Measurements from ENCODE around the gene EPHA8. TPM values are rescaled to one million over a fixed set of nuclear protein-coding genes. Genes with fewer than 3 reads are reported as not detected.

Gene EPHA8
- total and polyA plus RNA-seq, 2 experiments from 2014 or later: not detected

- Histone ChIP-seq H3K9ac (no peak overlapping the region), H3K36me3 (ENCODE audit: low read depth) (no peaks in the 10 kb centered on the region), H3K4me3 (no peak overlapping the region), H3K27ac (no peak overlapping the region), H4K20me1 (ENCODE audit: insufficient read depth) (no peaks in the 10 kb centered on the region), H3F3A (ENCODE audit: insufficient read depth) (no peaks in the 10 kb centered on the region), H3K79me2 (ENCODE audit: insufficient read depth) (no peaks in the 10 kb centered on the region), H3K27me3 (replicated peaks; ENCODE audit: insufficient read depth) (peaks cover 17% of the 10 kb centered on the region), H3K9me2 (ENCODE audit: insufficient read depth) (no peaks in the 10 kb centered on the region), H3K9me3 (ENCODE audit: low read depth) (no peaks in the 10 kb centered on the region), H3K4me2 (ENCODE audit: unreplicated experiment) (no peak overlapping the region), H3K4me1 (ENCODE audit: insufficient read depth) (no peaks in the 10 kb centered on the region), H2AFZ (no peak overlapping the region)
- DNase-seq: no peak
- WGBS, 2 experiments (ENCODE audit: low coverage in 1 of 2, low lambda C conversion rate in 2 of 2, missing lambda C conversion rate in 2 of 2): 80 to 81% methylated on average over 23 to 24 of the region's 24 CpGs
- in situ Hi-C loops (cut with MboI): no loop called here
- TF ChIP-seq EZH2 (IDR thresholded peaks at IDR 0.05; ENCODE audit: insufficient read depth, poor library complexity, severe bottlenecking): no peak
- no peak for TF ChIP-seq EZH2phosphoT487 (IDR thresholded peaks at IDR 0.05; ENCODE audit: insufficient read depth, low read depth)
Observed at GRCh38 chr1:22588899-22589422, 25.7 kb downstream of the EPHA8 start.

GRCh38 chr1:22591576-22591975, 28.3 kb downstream of the EPHA8 start:
- Histone ChIP-seq H3K27ac (no peak overlapping the region), H3F3A (ENCODE audit: insufficient read depth) (no peaks in the 10 kb centered on the region), H3K4me1 (ENCODE audit: insufficient read depth) (no peaks in the 10 kb centered on the region), H3K79me2 (ENCODE audit: insufficient read depth) (no peaks in the 10 kb centered on the region), H3K4me3 (no peak overlapping the region), H3K27me3 (replicated peaks; ENCODE audit: insufficient read depth) (peaks cover 17% of the 10 kb centered on the region), H4K20me1 (ENCODE audit: insufficient read depth) (no peaks in the 10 kb centered on the region), H3K9me3 (ENCODE audit: low read depth) (no peaks in the 10 kb centered on the region), H3K9me2 (ENCODE audit: insufficient read depth) (no peaks in the 10 kb centered on the region), H2AFZ (no peak overlapping the region), H3K36me3 (ENCODE audit: low read depth) (no peaks in the 10 kb centered on the region), H3K4me2 (ENCODE audit: unreplicated experiment) (no peak overlapping the region), H3K9ac (no peak overlapping the region)
- in situ Hi-C loops (cut with MboI): no loop called here
- TF ChIP-seq EZH2 (IDR thresholded peaks at IDR 0.05; ENCODE audit: insufficient read depth, poor library complexity, severe bottlenecking): no peak
- no peak for TF ChIP-seq EZH2phosphoT487 (IDR thresholded peaks at IDR 0.05; ENCODE audit: insufficient read depth, low read depth)
- DNase-seq: no peak
- 62 to 66% methylated on average over 8 of the region's 8 CpGs for WGBS, 2 experiments (ENCODE audit: low coverage in 1 of 2, low lambda C conversion rate in 2 of 2, missing lambda C conversion rate in 2 of 2)

- H3K27ac ChIP-seq: no peak overlapping the region
- WGBS, 2 experiments (ENCODE audit: low coverage in 1 of 2, low lambda C conversion rate in 2 of 2, missing lambda C conversion rate in 2 of 2): 32 to 55% methylated on average over 5 to 9 of the region's 9 CpGs
- no peaks in the 10 kb centered on the region for H3F3A ChIP-seq (ENCODE audit: insufficient read depth)
- H3K4me1 ChIP-seq (ENCODE audit: insufficient read depth): no peaks in the 10 kb centered on the region
- H3K79me2 ChIP-seq (ENCODE audit: insufficient read depth): no peaks in the 10 kb centered on the region
- in situ Hi-C loops (cut with MboI): no loop called here
- DNase-seq: no peak
- no peak overlapping the region for H3K9ac ChIP-seq
- H3K27me3 ChIP-seq (replicated peaks; ENCODE audit: insufficient read depth): peaks cover 17% of the 10 kb centered on the region
- no peaks in the 10 kb centered on the region for H4K20me1 ChIP-seq (ENCODE audit: insufficient read depth)
- H3K9me2 ChIP-seq (ENCODE audit: insufficient read depth): no peaks in the 10 kb centered on the region
- no peak overlapping the region for H2AFZ ChIP-seq
- no peak for TF ChIP-seq EZH2phosphoT487 (IDR thresholded peaks at IDR 0.05; ENCODE audit: insufficient read depth, low read depth)
- TF ChIP-seq EZH2 (IDR thresholded peaks at IDR 0.05; ENCODE audit: insufficient read depth, poor library complexity, severe bottlenecking): no peak
- H3K36me3 ChIP-seq (ENCODE audit: low read depth): no peaks in the 10 kb centered on the region
- H3K9me3 ChIP-seq (ENCODE audit: low read depth): no peaks in the 10 kb centered on the region
- H3K4me2 ChIP-seq (ENCODE audit: unreplicated experiment): no peak overlapping the region
- no peak overlapping the region for H3K4me3 ChIP-seq
Observed at GRCh38 chr1:22592051-22592450, 28.8 kb downstream of the EPHA8 start.

GRCh38 chr1:22592919-22593790, 29.9 kb downstream of the EPHA8 start:
- Histone ChIP-seq H3K4me1 (ENCODE audit: insufficient read depth) (no peaks in the 10 kb centered on the region), H3K79me2 (ENCODE audit: insufficient read depth) (no peaks in the 10 kb centered on the region), H4K20me1 (ENCODE audit: insufficient read depth) (no peaks in the 10 kb centered on the region), H3K9me3 (ENCODE audit: low read depth) (no peaks in the 10 kb centered on the region), H3F3A (ENCODE audit: insufficient read depth) (no peaks in the 10 kb centered on the region), H3K9ac (no peak overlapping the region), H2AFZ (no peak overlapping the region), H3K9me2 (ENCODE audit: insufficient read depth) (no peaks in the 10 kb centered on the region), H3K27me3 (replicated peaks; ENCODE audit: insufficient read depth) (peaks cover 21% of the 10 kb centered on the region), H3K4me2 (ENCODE audit: unreplicated experiment) (no peak overlapping the region), H3K4me3 (no peak overlapping the region), H3K27ac (no peak overlapping the region), H3K36me3 (ENCODE audit: low read depth) (no peaks in the 10 kb centered on the region)
- 27% methylated on average over 34 to 38 of the region's 38 CpGs for WGBS, 2 experiments (ENCODE audit: low coverage in 1 of 2, low lambda C conversion rate in 2 of 2, missing lambda C conversion rate in 2 of 2)
- TF ChIP-seq EZH2phosphoT487 (IDR thresholded peaks at IDR 0.05; ENCODE audit: insufficient read depth, low read depth) (no peak), EZH2 (IDR thresholded peaks at IDR 0.05; ENCODE audit: insufficient read depth, poor library complexity, severe bottlenecking) (no peak)
- DNase-seq: no peak
- in situ Hi-C loops (cut with MboI): no loop called here

Measured in GM23248 (cell line).